GM12874 (cell line): ENCODE data around the gene BORCS5.

Source experiments
- TF ChIP-seq, protein P1 (sequence below): IDR thresholded peaks from 2 replicates; pipeline ENCODE4 v1.5.1; 2011; ENCODE audit warnings: low read depth, mild to moderate bottlenecking, control low read depth, low read length, moderate library complexity; ENCODE audit not compliant: insufficient read depth

Gene BORCS5

GRCh38 chr12:12349711-12350665, 6.9 kb upstream of the BORCS5 start, which contains the start of gene MANSC1:
TSS of gene MANSC1 (minus strand) at chr12:12350242. CDS start at chr12:12343314, 6,928 bp downstream.
- TF ChIP-seq, protein P1, sequence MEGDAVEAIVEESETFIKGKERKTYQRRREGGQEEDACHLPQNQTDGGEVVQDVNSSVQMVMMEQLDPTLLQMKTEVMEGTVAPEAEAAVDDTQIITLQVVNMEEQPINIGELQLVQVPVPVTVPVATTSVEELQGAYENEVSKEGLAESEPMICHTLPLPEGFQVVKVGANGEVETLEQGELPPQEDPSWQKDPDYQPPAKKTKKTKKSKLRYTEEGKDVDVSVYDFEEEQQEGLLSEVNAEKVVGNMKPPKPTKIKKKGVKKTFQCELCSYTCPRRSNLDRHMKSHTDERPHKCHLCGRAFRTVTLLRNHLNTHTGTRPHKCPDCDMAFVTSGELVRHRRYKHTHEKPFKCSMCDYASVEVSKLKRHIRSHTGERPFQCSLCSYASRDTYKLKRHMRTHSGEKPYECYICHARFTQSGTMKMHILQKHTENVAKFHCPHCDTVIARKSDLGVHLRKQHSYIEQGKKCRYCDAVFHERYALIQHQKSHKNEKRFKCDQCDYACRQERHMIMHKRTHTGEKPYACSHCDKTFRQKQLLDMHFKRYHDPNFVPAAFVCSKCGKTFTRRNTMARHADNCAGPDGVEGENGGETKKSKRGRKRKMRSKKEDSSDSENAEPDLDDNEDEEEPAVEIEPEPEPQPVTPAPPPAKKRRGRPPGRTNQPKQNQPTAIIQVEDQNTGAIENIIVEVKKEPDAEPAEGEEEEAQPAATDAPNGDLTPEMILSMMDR = peak; percentile 54

DNA sequence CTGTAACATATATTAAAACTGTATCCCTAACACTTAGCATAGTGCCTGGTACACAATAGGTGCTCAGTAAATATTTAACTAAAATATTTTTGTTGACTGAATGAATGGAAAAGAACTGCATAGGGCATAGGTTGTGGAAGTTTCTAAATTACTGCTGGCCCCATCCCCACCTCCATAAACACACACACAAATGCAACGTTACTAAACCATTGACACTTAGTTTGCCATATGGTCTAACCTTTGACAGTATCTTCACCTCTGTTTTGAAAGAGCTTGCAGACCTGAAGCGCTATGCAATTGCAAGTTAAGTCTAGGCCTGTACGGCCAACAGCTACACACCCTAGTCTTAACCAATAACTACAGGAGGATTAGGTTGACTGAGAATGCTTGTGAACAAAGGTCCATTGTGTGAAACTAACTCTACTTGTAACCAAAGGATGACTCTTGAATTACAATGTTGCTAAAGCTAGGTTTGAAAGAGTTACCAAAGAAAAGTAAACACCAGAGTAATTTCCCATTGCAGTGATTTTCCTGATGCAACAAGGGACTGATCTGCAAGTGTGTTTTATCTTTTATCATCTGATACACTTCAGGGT, 5.9 kb upstream of the BORCS5 start:
- TF ChIP-seq, protein P1 = no peak

- TF ChIP-seq, protein P1 = no peak
Observed at GRCh38 chr12:12353276-12353675, 3.6 kb upstream of the BORCS5 start.

DNA sequence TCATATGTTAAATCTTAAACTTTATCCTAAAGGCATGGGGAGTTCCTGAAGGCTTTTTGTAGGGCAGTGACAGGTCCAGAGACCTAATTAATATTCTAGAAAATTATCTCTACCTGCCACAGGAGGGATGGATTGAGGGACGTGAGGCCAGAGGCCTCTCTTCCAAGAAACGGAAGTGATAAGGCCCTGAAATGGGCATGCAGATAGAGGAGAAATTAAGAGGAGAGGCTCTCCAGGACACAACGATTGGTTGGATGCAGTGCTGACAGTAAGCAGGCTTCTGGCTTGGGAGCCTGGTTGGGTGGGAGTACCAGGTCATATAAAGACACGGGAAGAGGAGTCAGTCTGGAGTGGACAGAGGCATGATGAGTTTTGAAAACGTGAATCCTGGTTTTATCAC, 3.1 kb upstream of the BORCS5 start:
- TF ChIP-seq, protein P1 = no peak

- TF ChIP-seq, protein P1 = no peak
Observed at GRCh38 chr12:12356467-12356895, 397 bp upstream of the BORCS5 start.

- TF ChIP-seq, protein P1 = no peak
Observed at GRCh38 chr12:12357719-12358461, 1.0 kb downstream of the BORCS5 start.

GRCh38 chr12:12358528-12358927, 1.6 kb downstream of the BORCS5 start:
- TF ChIP-seq, protein P1 = no peak
